Panc1 (cell line): Measurements from ENCODE around the gene ZNF407. TPM values are rescaled to one million over a fixed set of nuclear protein-coding genes. Genes with fewer than 3 reads are reported as not detected.

Source experiments
- ATAC-seq: fragments of 200-7000 bp; cut with Tn5 transposase; 2 replicates; pipeline ENCODE4 v1.9.1; 2020; ENCODE audit warnings: mild to moderate bottlenecking, moderate library complexity
- Bru-seq: library from RNA; stranded (reverse); fragments of 400-500 nt; gene quantifications from one replicate; lab custom pipeline; 2021; lab: Mats Ljungman, UMichigan
- BruChase-seq, 2 experiments: library from RNA; stranded (reverse); fragments of 400-500 nt; gene quantifications; one replicate each; lab custom pipeline; 2021; lab: Mats Ljungman, UMichigan
- BruUV-seq: library from RNA; stranded (reverse); fragments of 400-500 nt; replicated peaks from 2 replicates; lab custom pipeline; 2021; lab: Mats Ljungman, UMichigan
- CTCF ChIA-PET: fragments of 300-600 bp; sonication (Branson Sonifier 250); formaldehyde crosslinking; loops from one replicate; lab custom pipeline; 2022; ENCODE audit warnings: antibody characterized with exemption; lab: Charles Lee
- POLR2A ChIA-PET: fragments of 300-600 bp; sonication (Branson Sonifier 250); formaldehyde crosslinking; loops from one replicate; lab custom pipeline; 2022; ENCODE audit warnings: antibody characterized with exemption; lab: Charles Lee
- DNase-seq: peaks from one replicate; pipeline ENCODE4 v3.0.0-alpha.2; 2010; ENCODE audit warnings: low read depth, low spot score
- H3K27ac ChIP-seq: 2 replicates; pipeline ENCODE4 v1.5.1; 2011; ENCODE audit warnings: mild to moderate bottlenecking, low read length, inconsistent platforms
- H3K27me3 ChIP-seq: fragments of 200-500 bp; sonication (Bioruptor generic); 2 replicates; pipeline ENCODE4 v1.6.0; 2014; ENCODE audit warnings: low read length, inconsistent platforms; ENCODE audit not compliant: control insufficient read depth, insufficient read depth
- H3K36me3 ChIP-seq: fragments of 200-500 bp; sonication (Bioruptor generic); 2 replicates; pipeline ENCODE4 v1.5.1; 2014; ENCODE audit warnings: inconsistent platforms, mild to moderate bottlenecking, low read length, moderate library complexity; ENCODE audit not compliant: control insufficient read depth, insufficient read depth
- H3K4me1 ChIP-seq: 2 replicates; pipeline ENCODE4 v1.5.1; 2011; ENCODE audit warnings: inconsistent platforms, mild to moderate bottlenecking, low read length, moderate library complexity; ENCODE audit not compliant: control insufficient read depth, insufficient read depth
- H3K4me3 ChIP-seq, 2 experiments: 2 replicates each; pipeline ENCODE4 v1.5.1; 2011 to 2012; ENCODE audit warnings: low read depth in 2 of 2, low read length in 2 of 2, mild to moderate bottlenecking in 2 of 2, inconsistent platforms in 1 of 2, moderate library complexity in 1 of 2
- H3K9me3 ChIP-seq: fragments of 200-500 bp; sonication (Bioruptor generic); 2 replicates; pipeline ENCODE4 v1.5.1; 2014; ENCODE audit warnings: low read depth, mild to moderate bottlenecking, inconsistent platforms, low read length, moderate library complexity; ENCODE audit not compliant: control insufficient read depth, insufficient read depth
- POLR2AphosphoS5 ChIP-seq: IDR thresholded peaks from 2 replicates; pipeline ENCODE4 v1.6.1; 2012; ENCODE audit warnings: mild to moderate bottlenecking, low read depth, low read length, moderate library complexity
- SIN3A ChIP-seq: IDR thresholded peaks from 2 replicates; pipeline ENCODE4 v1.6.1; 2012; ENCODE audit warnings: low read depth, mild to moderate bottlenecking, low read length, moderate library complexity, borderline replicate concordance; ENCODE audit not compliant: insufficient read depth
- TCF7L2 ChIP-seq: IDR thresholded peaks from 2 replicates; pipeline ENCODE4 v1.6.1; 2011; ENCODE audit warnings: mild to moderate bottlenecking, low read depth, low read length, inconsistent platforms
- in situ Hi-C: cut with HindIII; loops from 2 replicates; pipeline ENCODE4 v1.10.0; 2016; ENCODE audit warnings: low sequenced_read_pairs, low pct_unique_long_range_greater_than_20kb
- intact Hi-C: fragments of 100-400 bp; cut with micrococcal nuclease; formaldehyde crosslinking; loops from one replicate; pipeline ENCODE4 v1.10.0; 2022; ENCODE audit not compliant: unreplicated experiment
- long read RNA-seq: library from polyadenylated mRNA; unstranded; transcript quantifications from one replicate; pipeline ENCODE4 v2.0.0, GENCODE V29; 2021; ENCODE audit not compliant: unreplicated experiment
- polyA plus RNA-seq: library from polyadenylated mRNA; unstranded; fragments of >200 nt; gene quantifications from one replicate; pipeline ENCODE4 v1.2.1, GENCODE V29; 2012; ENCODE audit warnings: missing spikeins; ENCODE audit not compliant: insufficient read length
- total RNA-seq: library from RNA; stranded (reverse); gene quantifications from one replicate; pipeline ENCODE4 v1.2.1, GENCODE V29; 2021; ENCODE audit not compliant: unreplicated experiment
- TF ChIP-seq, protein P1 (sequence below), 2 experiments: IDR thresholded peaks; 2 replicates each; pipeline ENCODE4 v1.6.1; 2011 to 2012; ENCODE audit warnings: low read depth in 2 of 2, control low read depth in 1 of 2, low read length in 1 of 2, mild to moderate bottlenecking in 1 of 2, moderate library complexity in 1 of 2; ENCODE audit not compliant: insufficient read depth in 1 of 2
- TF ChIP-seq, protein P2 (sequence below): fragments of 450-650 bp; IDR thresholded peaks from 2 replicates; pipeline ENCODE4 v1.5.1; 2017; ENCODE audit warnings: mild to moderate bottlenecking

Gene ZNF407, protein sequence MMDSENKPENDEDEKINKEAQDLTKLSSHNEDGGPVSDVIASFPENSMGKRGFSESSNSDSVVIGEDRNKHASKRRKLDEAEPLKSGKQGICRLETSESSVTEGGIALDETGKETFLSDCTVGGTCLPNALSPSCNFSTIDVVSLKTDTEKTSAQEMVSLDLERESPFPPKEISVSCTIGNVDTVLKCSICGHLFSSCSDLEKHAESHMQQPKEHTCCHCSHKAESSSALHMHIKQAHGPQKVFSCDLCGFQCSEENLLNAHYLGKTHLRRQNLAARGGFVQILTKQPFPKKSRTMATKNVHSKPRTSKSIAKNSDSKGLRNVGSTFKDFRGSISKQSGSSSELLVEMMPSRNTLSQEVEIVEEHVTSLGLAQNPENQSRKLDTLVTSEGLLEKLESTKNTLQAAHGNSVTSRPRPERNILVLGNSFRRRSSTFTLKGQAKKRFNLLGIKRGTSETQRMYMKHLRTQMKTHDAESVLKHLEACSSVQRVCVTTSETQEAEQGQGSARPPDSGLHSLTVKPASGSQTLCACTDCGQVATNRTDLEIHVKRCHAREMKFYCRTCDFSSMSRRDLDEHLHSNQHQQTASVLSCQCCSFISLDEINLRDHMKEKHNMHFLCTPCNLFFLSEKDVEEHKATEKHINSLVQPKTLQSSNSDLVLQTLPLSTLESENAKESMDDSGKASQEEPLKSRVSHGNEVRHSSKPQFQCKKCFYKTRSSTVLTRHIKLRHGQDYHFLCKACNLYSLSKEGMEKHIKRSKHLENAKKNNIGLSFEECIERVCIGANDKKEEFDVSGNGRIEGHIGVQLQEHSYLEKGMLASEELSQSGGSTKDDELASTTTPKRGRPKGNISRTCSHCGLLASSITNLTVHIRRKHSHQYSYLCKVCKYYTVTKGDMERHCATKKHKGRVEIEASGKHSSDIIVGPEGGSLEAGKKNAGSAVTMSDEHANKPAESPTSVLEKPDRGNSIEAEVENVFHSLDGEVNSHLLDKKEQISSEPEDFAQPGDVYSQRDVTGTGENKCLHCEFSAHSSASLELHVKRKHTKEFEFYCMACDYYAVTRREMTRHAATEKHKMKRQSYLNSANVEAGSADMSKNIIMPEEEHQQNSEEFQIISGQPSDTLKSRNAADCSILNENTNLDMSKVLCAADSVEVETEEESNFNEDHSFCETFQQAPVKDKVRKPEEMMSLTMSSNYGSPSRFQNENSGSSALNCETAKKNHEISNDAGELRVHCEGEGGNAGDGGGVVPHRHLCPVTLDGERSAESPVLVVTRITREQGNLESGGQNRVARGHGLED (N-terminal part only)
- 16.8 TPM for total RNA-seq
- polyA plus RNA-seq = 7.8 TPM
- percentile 83 among the genes with signal in this experiment for Bru-seq, nascent RNA
- BruChase-seq, experiment 1, labeled RNA remaining after a 2-hour chase = percentile 78 among the genes with signal in this experiment
- percentile 62 among the genes with signal in this experiment for BruChase-seq, experiment 2, labeled RNA remaining after a 6-hour chase
- long read RNA-seq, full-length matches to known transcripts = 18 of 27 reads
- long read RNA-seq, partial matches to known transcripts = 3 of 27 reads
- long read RNA-seq, other reads (novel, unspliced or antisense) = 6 of 27 reads

DNA sequence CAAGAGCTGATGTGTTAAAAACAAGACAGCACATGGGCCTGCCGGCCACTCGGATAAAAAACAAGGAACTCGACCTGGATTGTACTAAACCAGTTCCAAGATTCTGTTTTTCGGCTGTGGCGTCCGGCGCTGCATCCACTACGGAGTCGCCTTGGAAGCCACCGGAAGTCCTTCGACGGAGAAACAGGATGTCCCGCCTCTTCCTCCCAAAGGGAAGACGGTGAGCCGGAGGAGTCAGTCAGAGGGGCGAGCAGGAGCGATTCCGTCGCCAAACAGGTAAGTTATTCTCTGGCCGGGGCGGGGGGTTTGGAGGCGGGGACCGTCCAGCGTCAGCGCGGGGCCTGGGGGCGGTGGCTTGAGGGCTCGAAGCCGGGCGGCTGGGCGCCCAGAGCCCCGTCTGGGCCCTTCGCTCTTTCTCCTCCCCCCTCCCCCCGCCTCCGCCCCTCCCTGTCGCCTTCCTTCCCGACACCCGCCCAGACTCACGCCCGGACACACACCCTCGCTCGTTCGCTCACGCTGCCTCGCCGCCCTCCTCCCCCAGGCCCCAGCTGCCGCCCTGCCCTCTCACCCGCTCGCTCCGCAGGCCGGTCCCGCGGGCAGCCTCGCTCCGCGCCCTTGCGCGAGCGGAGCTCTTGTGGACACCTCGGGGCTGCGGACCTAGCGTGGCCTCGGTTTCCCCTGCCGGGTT, at the start of gene ZNF407:
Gene ZNF407 (plus strand): TSS at position 209 of the 688 bp plus-strand sequence. CDS start 33,150 bp downstream, outside the sequence.
- in situ Hi-C loops (no loop called here), intact Hi-C loops (no loop called here)
- POLR2A ChIA-PET = no interaction called here
- peak within 1 kb of the TSS; percentile 99 for H3K27ac ChIP-seq
- no TSS peak for BruUV-seq
- peak within 1 kb of the TSS; percentile 70 to 90 for H3K4me3 ChIP-seq
- no peaks in the 10 kb centered on the region; the same call in 1 of the 2 replicates for H3K36me3 ChIP-seq
- no peaks in the 10 kb centered on the region for H3K27me3 ChIP-seq
- ATAC-seq (peak; percentile 93), DNase-seq (peak; percentile 85)
- CTCF ChIA-PET = interaction anchor here (0.7 kb wide), 1 partner anchor 10 kb away, joined by 6 read pairs; no protein-coding TSS in a partner anchor
- peaks cover 11% of the 10 kb centered on the region for H3K4me1 ChIP-seq
- H3K9me3 ChIP-seq = no peaks in the 10 kb centered on the region
- TF ChIP-seq POLR2AphosphoS5 (peak; percentile 79), TCF7L2 (no peak)

DNA sequence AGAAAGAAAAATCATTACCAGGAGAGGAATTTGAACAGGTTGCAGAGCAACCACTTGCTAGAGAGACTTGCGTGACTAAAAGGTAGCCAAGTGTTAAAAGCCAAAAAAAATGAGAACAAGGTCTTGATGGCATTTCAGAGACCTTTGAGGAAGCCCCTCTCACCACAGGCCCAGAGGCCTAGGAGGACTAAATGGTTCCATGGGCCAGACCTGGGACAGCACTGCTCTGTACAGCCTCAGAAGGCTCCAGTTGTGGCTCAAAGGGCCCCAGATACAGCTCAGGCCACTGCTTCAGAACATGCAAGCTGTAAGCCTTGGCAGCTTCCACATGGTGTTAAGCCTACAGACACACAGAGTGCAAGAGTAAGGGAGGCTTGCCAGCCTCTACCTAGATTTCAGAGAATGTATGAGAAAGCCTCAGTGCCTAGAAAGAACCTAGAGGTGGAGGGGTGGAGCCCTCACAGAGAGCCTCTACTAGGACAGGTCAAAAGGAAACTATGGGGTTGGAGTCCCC, 48.0 kb upstream of the ZNF407 start:
- CTCF ChIA-PET = interaction anchor here (0.6 kb wide), 1 partner anchor 80 kb away, joined by 7 read pairs; no protein-coding TSS in a partner anchor
- Histone ChIP-seq H3K4me3 (no peak overlapping the region), H3K36me3 (no peaks in the 10 kb centered on the region), H3K4me1 (no peaks in the 10 kb centered on the region), H3K27me3 (0 out of 2 replicates have a peak, but pooled peaks cover 4% of the 10 kb centered on the region), H3K9me3 (no peaks in the 10 kb centered on the region), H3K27ac (no peak overlapping the region)
- ATAC-seq (no peak), DNase-seq (no peak)
- no TSS peak for BruUV-seq
- in situ Hi-C loops (no loop called here), intact Hi-C loops (loop anchor here (5.0 kb wide), 1 partner anchor 52 kb away; the partner anchor contains the start of gene CNDP2)
- TF ChIP-seq, protein P1, sequence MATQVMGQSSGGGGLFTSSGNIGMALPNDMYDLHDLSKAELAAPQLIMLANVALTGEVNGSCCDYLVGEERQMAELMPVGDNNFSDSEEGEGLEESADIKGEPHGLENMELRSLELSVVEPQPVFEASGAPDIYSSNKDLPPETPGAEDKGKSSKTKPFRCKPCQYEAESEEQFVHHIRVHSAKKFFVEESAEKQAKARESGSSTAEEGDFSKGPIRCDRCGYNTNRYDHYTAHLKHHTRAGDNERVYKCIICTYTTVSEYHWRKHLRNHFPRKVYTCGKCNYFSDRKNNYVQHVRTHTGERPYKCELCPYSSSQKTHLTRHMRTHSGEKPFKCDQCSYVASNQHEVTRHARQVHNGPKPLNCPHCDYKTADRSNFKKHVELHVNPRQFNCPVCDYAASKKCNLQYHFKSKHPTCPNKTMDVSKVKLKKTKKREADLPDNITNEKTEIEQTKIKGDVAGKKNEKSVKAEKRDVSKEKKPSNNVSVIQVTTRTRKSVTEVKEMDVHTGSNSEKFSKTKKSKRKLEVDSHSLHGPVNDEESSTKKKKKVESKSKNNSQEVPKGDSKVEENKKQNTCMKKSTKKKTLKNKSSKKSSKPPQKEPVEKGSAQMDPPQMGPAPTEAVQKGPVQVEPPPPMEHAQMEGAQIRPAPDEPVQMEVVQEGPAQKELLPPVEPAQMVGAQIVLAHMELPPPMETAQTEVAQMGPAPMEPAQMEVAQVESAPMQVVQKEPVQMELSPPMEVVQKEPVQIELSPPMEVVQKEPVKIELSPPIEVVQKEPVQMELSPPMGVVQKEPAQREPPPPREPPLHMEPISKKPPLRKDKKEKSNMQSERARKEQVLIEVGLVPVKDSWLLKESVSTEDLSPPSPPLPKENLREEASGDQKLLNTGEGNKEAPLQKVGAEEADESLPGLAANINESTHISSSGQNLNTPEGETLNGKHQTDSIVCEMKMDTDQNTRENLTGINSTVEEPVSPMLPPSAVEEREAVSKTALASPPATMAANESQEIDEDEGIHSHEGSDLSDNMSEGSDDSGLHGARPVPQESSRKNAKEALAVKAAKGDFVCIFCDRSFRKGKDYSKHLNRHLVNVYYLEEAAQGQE (IDR thresholded peaks at IDR 0.05; ENCODE audit: insufficient read depth in 1 of 2, low read depth in 2 of 2, low read length in 1 of 2) = no peak
- no peak for TF ChIP-seq SIN3A
- no peak for TF ChIP-seq POLR2AphosphoS5
- TF ChIP-seq, protein P2, sequence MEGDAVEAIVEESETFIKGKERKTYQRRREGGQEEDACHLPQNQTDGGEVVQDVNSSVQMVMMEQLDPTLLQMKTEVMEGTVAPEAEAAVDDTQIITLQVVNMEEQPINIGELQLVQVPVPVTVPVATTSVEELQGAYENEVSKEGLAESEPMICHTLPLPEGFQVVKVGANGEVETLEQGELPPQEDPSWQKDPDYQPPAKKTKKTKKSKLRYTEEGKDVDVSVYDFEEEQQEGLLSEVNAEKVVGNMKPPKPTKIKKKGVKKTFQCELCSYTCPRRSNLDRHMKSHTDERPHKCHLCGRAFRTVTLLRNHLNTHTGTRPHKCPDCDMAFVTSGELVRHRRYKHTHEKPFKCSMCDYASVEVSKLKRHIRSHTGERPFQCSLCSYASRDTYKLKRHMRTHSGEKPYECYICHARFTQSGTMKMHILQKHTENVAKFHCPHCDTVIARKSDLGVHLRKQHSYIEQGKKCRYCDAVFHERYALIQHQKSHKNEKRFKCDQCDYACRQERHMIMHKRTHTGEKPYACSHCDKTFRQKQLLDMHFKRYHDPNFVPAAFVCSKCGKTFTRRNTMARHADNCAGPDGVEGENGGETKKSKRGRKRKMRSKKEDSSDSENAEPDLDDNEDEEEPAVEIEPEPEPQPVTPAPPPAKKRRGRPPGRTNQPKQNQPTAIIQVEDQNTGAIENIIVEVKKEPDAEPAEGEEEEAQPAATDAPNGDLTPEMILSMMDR = no peak
- no peak for TF ChIP-seq TCF7L2
- POLR2A ChIA-PET = no interaction called here
